Measurements from ENCODE around the gene KRTAP4-3. TPM values are rescaled to one million over a fixed set of nuclear protein-coding genes. Genes with fewer than 3 reads are reported as not detected.
"Not testable (repeated sequence)": the region's sequence is repeated elsewhere in the genome, so short reads cannot be mapped to it uniquely, and the experiment has no call there.

The KRTAP4-3 gene
- total RNA-seq: not detected in 2 replicates

- DNase-seq (ENCODE audit: extremely low read depth, low read depth, low spot score): no peak
These were observed at the start of gene KRTAP4-3 for GRCh38 chr17:41168121-41168520. TSS of gene KRTAP4-3 (minus strand) at chr17:41168221. CDS start at chr17:41168172, 49 bp downstream.

- no peak for DNase-seq (ENCODE audit: extremely low read depth, low read depth, low spot score)
These were observed 47.7 kb upstream of the KRTAP4-3 start for GRCh38 chr17:41215681-41216080.

- no peak for DNase-seq (ENCODE audit: extremely low read depth, low read depth, low spot score)
These were observed 44.6 kb upstream of the KRTAP4-3 start for GRCh38 chr17:41212524-41213169.

GRCh38 chr17:41211845-41212466 is 43.9 kb upstream of the KRTAP4-3 start:
- DNase-seq (ENCODE audit: extremely low read depth, low read depth, low spot score): no peak

GRCh38 chr17:41199421-41200078 is 31.5 kb upstream of the KRTAP4-3 start:
- DNase-seq (ENCODE audit: extremely low read depth, low read depth, low spot score): no peak

- DNase-seq (ENCODE audit: extremely low read depth, low read depth, low spot score): no peak
These were observed 28.0 kb upstream of the KRTAP4-3 start for GRCh38 chr17:41196068-41196467.

GRCh38 chr17:41190328-41190727 is 22.3 kb upstream of the KRTAP4-3 start:
- DNase-seq (ENCODE audit: extremely low read depth, low read depth, low spot score): no peak

- DNase-seq (ENCODE audit: extremely low read depth, low read depth, low spot score): not testable (repeated sequence)
These were observed 21.9 kb upstream of the KRTAP4-3 start, which contains the start of gene KRTAP9-1 for GRCh38 chr17:41189837-41190318. TSS of gene KRTAP9-1 (plus strand) at chr17:41189887. CDS start at chr17:41189887, 0 bp downstream.

- no peak for DNase-seq (ENCODE audit: extremely low read depth, low read depth, low spot score)
These were observed 18.9 kb upstream of the KRTAP4-3 start for GRCh38 chr17:41186872-41187271.

- DNase-seq (ENCODE audit: extremely low read depth, low read depth, low spot score): no peak
These were observed 17.0 kb upstream of the KRTAP4-3 start for GRCh38 chr17:41185001-41185400.

- no peak for DNase-seq (ENCODE audit: extremely low read depth, low read depth, low spot score)
These were observed 16.5 kb upstream of the KRTAP4-3 start, which contains the start of gene KRTAP4-1 for GRCh38 chr17:41184480-41184961. TSS of gene KRTAP4-1 (minus strand) at chr17:41184911. CDS start at chr17:41184854, 57 bp downstream.

- no peak for DNase-seq (ENCODE audit: extremely low read depth, low read depth, low spot score)
These were observed 11.0 kb upstream of the KRTAP4-3 start for GRCh38 chr17:41178843-41179616.

GRCh38 chr17:41178341-41178740 is 10.3 kb upstream of the KRTAP4-3 start:
- no peak for DNase-seq (ENCODE audit: extremely low read depth, low read depth, low spot score)

GRCh38 chr17:41177727-41178271 is 9.8 kb upstream of the KRTAP4-3 start, which contains the start of gene KRTAP4-2:
TSS of gene KRTAP4-2 (minus strand) at chr17:41178221. CDS start at chr17:41178164, 57 bp downstream.
- DNase-seq (ENCODE audit: extremely low read depth, low read depth, low spot score): no peak

- no peak for DNase-seq (ENCODE audit: extremely low read depth, low read depth, low spot score)
These were observed 8.8 kb upstream of the KRTAP4-3 start for GRCh38 chr17:41176744-41177387.

GRCh38 chr17:41171886-41172285 is 3.9 kb upstream of the KRTAP4-3 start:
- DNase-seq (ENCODE audit: extremely low read depth, low read depth, low spot score): no peak

- no peak for DNase-seq (ENCODE audit: extremely low read depth, low read depth, low spot score)
These were observed 460 bp downstream of the KRTAP4-3 start for GRCh38 chr17:41167561-41167960.

GRCh38 chr17:41163828-41164227 is 4.2 kb downstream of the KRTAP4-3 start:
- no peak for DNase-seq (ENCODE audit: extremely low read depth, low read depth, low spot score)

GRCh38 chr17:41160648-41161047 is 7.4 kb downstream of the KRTAP4-3 start, which contains the start of gene KRTAP4-4:
TSS of gene KRTAP4-4 (minus strand) at chr17:41160748. CDS start at chr17:41160691, 57 bp downstream.
- DNase-seq (ENCODE audit: extremely low read depth, low read depth, low spot score): no peak

GRCh38 chr17:41160190-41160589 is 7.8 kb downstream of the KRTAP4-3 start:
- DNase-seq (ENCODE audit: extremely low read depth, low read depth, low spot score): not testable (repeated sequence)
